GM12878 (cell line): Measurements from ENCODE around the gene C6orf89. TPM values are rescaled to one million over a fixed set of nuclear protein-coding genes. Genes with fewer than 3 reads are reported as not detected.

ENCODE experiments used
- ASH2L ChIP-seq: fragments of 300-600, 200-600 bp; sonication (generic); IDR thresholded peaks from 2 replicates; pipeline ENCODE4 v1.6.1; 2017; ENCODE audit warnings: low read depth, mild to moderate bottlenecking, borderline replicate concordance
- CHD2 ChIP-seq: IDR thresholded peaks from 2 replicates; pipeline ENCODE4 v1.6.1; 2011; ENCODE audit warnings: low read depth, low read length, improper control_type of control experiment, borderline replicate concordance
- E4F1 ChIP-seq: fragments of 450-650 bp; IDR thresholded peaks from 2 replicates; pipeline ENCODE4 v1.6.1; 2018; ENCODE audit warnings: borderline replicate concordance, mild to moderate bottlenecking; ENCODE audit not compliant: partially characterized antibody
- ELK1 ChIP-seq: IDR thresholded peaks from 2 replicates; pipeline ENCODE4 v1.6.1; 2012; ENCODE audit warnings: low read depth, low read length, improper control_type of control experiment
- GABPA ChIP-seq: IDR thresholded peaks from 2 replicates; pipeline ENCODE4 v1.6.1; 2014; ENCODE audit warnings: antibody characterized with exemption, low read depth, mild to moderate bottlenecking, inconsistent platforms
- KAT2A ChIP-seq: conservative IDR thresholded peaks from 2 replicates; pipeline ENCODE4 v1.6.1; 2011; ENCODE audit warnings: low read depth, low read length; ENCODE audit not compliant: control insufficient read depth
- KDM1A ChIP-seq: fragments of 200-600 bp; sonication (generic); IDR thresholded peaks from 2 replicates; pipeline ENCODE4 v1.6.1; 2016; ENCODE audit warnings: borderline replicate concordance
- KLF5 ChIP-seq: fragments of 450-650 bp; IDR thresholded peaks from 2 replicates; pipeline ENCODE4 v1.6.1; 2014; ENCODE audit warnings: mild to moderate bottlenecking; ENCODE audit not compliant: partially characterized antibody
- NR2F1 ChIP-seq: fragments of 450-650 bp; conservative IDR thresholded peaks from 2 replicates; pipeline ENCODE4 v1.6.1; 2017; ENCODE audit warnings: mild to moderate bottlenecking
- RELB ChIP-seq: fragments of 450-650 bp; IDR thresholded peaks from 2 replicates; pipeline ENCODE4 v1.6.1; 2017; ENCODE audit warnings: low read depth, mild to moderate bottlenecking, moderate library complexity
- SUPT20H ChIP-seq: IDR thresholded peaks from 2 replicates; pipeline ENCODE4 v1.6.1; 2011; ENCODE audit warnings: low read depth, mild to moderate bottlenecking, low read length, moderate library complexity, borderline replicate concordance; ENCODE audit not compliant: control insufficient read depth
- ZBED1 ChIP-seq: IDR thresholded peaks from 2 replicates; pipeline ENCODE4 v1.6.1; 2016; ENCODE audit warnings: borderline replicate concordance
- ZNF217 ChIP-seq: fragments of 450-650 bp; IDR thresholded peaks from 2 replicates; pipeline ENCODE4 v1.6.1; 2017; ENCODE audit warnings: antibody characterized with exemption, mild to moderate bottlenecking
- polyA plus RNA-seq, 11 experiments: library from polyadenylated mRNA; depleted of rRNA in 4 of 11; unstranded in 6 of 11; stranded (reverse) in 5 of 11; fragments of >200 nt; fragmentation: Nextera tagmentation in 4 of 11; fragmentation: Illumina TruSeq in 1 of 11; extraction: Ambion mirVana in 4 of 11; extraction: Trizol in 1 of 11; gene quantifications; 1 replicate in 1 of 11; 2 replicates in 10 of 11; pipeline versions ENCODE4 v1.2.1 to v1.2.3, GENCODE V29; 2011 to 2016; ENCODE audit warnings: inconsistent platforms in 2 of 11, missing spikeins in 2 of 11, low read depth in 1 of 11
- total RNA-seq, 4 experiments: library from RNA; depleted of rRNA in 3 of 4; stranded (reverse); fragments of >200 nt in 3 of 4; fragmentation: Illumina TruSeq in 1 of 4; extraction: Trizol in 1 of 4; gene quantifications; 2 replicates each; pipeline versions ENCODE4 v1.2.1 to v1.2.3, GENCODE V29; 2013 to 2021

The C6orf89 gene
- total and polyA plus RNA-seq, 10 of the 15 experiments (the other 5 are each of a cell fraction or from before 2014, with no cell fraction given): 10.8 to 42.7 (median 28.6) TPM

- TF ChIP-seq KLF5: peak; percentile 89
- TF ChIP-seq ELK1: peak; percentile 82
- no peak for TF ChIP-seq KAT2A
- TF ChIP-seq SUPT20H: no peak
- peak; percentile 96; the same call in 1 of the 2 replicates for TF ChIP-seq ZBED1
- no peak for TF ChIP-seq KDM1A
- peak; percentile 74; the same call in 1 of the 2 replicates for TF ChIP-seq ASH2L
- TF ChIP-seq GABPA: peak; percentile 95
- peak; percentile 93 for TF ChIP-seq NR2F1
- peak; percentile 67 for TF ChIP-seq RELB
- TF ChIP-seq CHD2: peak; percentile 99
- peak; percentile 79 for TF ChIP-seq E4F1
- TF ChIP-seq ZNF217: no peak
Observed at GRCh38 chr6:36885461-36886401, at the start of gene C6orf89 (continued).
